DND-41 (cell line): ENCODE results near the gene ABHD1.

Source experiments
- CTCF ChIP-seq: IDR thresholded peaks from 2 replicates; pipeline ENCODE4 v1.5.1; 2012; ENCODE audit warnings: borderline replicate concordance, low read length, moderate library complexity, mild to moderate bottlenecking; ENCODE audit not compliant: poor library complexity, severe bottlenecking; ENCODE audit errors: extremely low read depth
- EZH2 ChIP-seq: IDR thresholded peaks from 3 replicates; pipeline ENCODE4 v1.6.1; 2012; ENCODE audit warnings: borderline replicate concordance, low read depth, mild to moderate bottlenecking, moderate library complexity, low read length, inconsistent platforms; ENCODE audit not compliant: severe bottlenecking

GRCh38 chr2:27126252-27126710, 2.7 kb downstream of the ABHD1 start:
- TF ChIP-seq CTCF (no peak), EZH2 (no peak)
